Dendritic cell treated with granulocyte-macrophage colony-stimulating factor and Interleukin-4, amounts not matched to agents 40 ng/mL and 50 ng/mL, for 4 days (primary cell): ENCODE data around the gene GCNA.
"Not testable (repeated sequence)": the region's sequence is repeated elsewhere in the genome, so short reads cannot be mapped to it uniquely, and the experiment has no call there.

Experiments used
- H3K27ac Mint-ChIP-seq: one replicate; pipeline ENCODE4 v1.8.0; 2022; ENCODE audit warnings: mild to moderate bottlenecking, mixed read lengths
- H3K27me3 Mint-ChIP-seq: one replicate; pipeline ENCODE4 v1.8.0; 2022; ENCODE audit warnings: mild to moderate bottlenecking, mixed read lengths
- H3K36me3 Mint-ChIP-seq: one replicate; pipeline ENCODE4 v1.8.0; 2022; ENCODE audit warnings: low read depth, mixed read lengths
- H3K4me1 Mint-ChIP-seq: one replicate; pipeline ENCODE4 v1.8.0; 2022; ENCODE audit warnings: low read depth, mixed read lengths
- H3K4me3 Mint-ChIP-seq: one replicate; pipeline ENCODE4 v1.8.0; 2022; ENCODE audit warnings: mild to moderate bottlenecking, moderate library complexity, mixed read lengths
- H3K9me3 Mint-ChIP-seq: one replicate; pipeline ENCODE4 v1.8.0; 2022; ENCODE audit warnings: mixed read lengths
- intact Hi-C: fragments of 100-400 bp; cut with micrococcal nuclease; formaldehyde crosslinking; loops from one replicate; pipeline ENCODE4 v1.15.0; 2022

Gene GCNA

DNA sequence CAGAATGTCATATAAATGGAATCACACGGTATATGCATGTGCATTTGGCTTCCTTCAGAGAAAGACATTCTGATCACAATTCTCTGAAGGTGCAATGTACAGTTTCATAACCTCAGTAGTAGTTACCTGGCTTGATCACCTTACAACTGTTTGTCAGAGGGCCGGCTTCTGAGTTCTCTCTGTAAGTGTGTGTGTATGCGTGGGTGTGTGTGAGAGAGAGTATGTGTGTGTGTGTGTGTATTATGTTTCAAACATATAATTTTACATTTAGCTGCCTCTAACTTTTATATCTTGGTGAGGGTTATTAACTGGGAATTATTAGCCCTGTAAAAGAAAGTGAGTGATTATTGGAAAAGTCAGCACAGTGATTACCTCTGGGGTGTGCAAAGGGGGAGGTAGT lies 81.1 kb downstream of the GCNA start:
- Mint-ChIP-seq H3K4me1 (peaks cover 18% of the 10 kb centered on the region), H3K36me3 (no peaks in the 10 kb centered on the region), H3K27me3 (peaks cover 28% of the 10 kb centered on the region), H3K9me3 (no peaks in the 10 kb centered on the region), H3K4me3 (no peak overlapping the region), H3K27ac (no peak overlapping the region)
- intact Hi-C loops, result no loop called here

DNA sequence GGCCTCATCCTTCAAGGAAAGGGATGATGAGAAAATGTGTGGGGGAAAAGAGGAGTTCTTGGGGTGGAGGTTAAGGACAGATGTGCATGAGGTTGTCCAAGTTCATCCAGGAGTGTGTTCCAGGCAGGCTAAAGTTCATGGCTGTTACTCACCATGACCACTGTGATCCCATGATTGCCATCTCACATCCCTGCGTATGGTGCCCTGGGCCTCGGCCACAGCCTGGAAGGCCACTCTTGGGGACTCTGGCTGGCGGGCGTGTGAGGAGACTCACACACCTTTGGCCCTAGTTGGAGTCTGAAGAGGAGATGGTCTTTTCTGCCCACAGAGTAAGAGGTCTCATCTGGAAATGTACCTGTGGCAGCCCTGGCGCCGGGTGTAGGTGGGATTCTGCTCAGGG lies 81.7 kb downstream of the GCNA start:
- H3K4me3 Mint-ChIP-seq, result no peak overlapping the region
- peaks cover 30% of the 10 kb centered on the region for H3K27me3 Mint-ChIP-seq
- H3K9me3 Mint-ChIP-seq, result no peaks in the 10 kb centered on the region
- no peak overlapping the region for H3K27ac Mint-ChIP-seq
- intact Hi-C loops, result no loop called here
- H3K36me3 Mint-ChIP-seq, result no peaks in the 10 kb centered on the region
- peaks cover 18% of the 10 kb centered on the region for H3K4me1 Mint-ChIP-seq

DNA sequence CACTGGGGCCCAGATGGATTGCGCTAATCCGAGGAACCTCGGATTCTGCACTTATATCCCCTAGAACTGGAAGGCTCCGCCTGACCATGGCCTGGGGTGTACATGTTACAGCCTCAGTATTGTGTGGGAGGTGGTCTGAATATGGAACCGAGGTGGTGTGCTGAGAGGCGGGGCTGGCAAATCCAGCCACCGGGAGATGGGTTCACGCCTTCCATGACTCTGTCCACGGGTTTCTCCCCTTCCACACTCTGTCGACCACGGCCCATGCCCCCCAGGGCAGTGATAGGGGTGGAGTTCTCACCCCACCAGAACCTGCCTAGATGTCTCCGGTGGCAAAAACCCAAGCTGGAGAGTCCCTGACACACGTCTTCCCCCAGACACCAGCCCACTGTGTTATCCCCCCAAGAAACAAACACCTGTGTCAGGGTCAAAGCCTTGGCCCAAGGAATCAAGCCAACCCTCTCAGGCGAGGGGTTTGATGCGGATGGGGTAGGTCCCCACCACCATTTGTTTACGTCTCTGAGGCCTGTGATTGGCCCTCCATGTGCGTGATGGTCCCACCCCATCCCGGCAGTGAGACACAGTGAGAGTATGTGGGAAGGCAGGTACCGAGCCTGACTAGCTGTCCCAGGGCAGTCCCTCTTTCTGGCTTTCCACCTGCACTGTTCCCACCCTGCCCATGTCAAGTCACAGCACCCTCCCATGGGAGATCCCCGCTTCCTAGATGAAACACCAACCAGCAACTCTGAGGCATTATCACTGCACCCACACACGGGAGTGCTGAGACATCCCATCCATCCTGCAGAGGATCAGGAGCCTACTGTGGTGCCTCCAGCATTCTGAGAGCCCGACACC lies 82.6 kb downstream of the GCNA start:
- Mint-ChIP-seq H3K9me3 (no peaks in the 10 kb centered on the region), H3K27ac (no peak overlapping the region), H3K36me3 (no peaks in the 10 kb centered on the region), H3K27me3 (peaks cover 30% of the 10 kb centered on the region), H3K4me3 (no peak overlapping the region), H3K4me1 (peaks cover 18% of the 10 kb centered on the region)
- intact Hi-C loops, result no loop called here

DNA sequence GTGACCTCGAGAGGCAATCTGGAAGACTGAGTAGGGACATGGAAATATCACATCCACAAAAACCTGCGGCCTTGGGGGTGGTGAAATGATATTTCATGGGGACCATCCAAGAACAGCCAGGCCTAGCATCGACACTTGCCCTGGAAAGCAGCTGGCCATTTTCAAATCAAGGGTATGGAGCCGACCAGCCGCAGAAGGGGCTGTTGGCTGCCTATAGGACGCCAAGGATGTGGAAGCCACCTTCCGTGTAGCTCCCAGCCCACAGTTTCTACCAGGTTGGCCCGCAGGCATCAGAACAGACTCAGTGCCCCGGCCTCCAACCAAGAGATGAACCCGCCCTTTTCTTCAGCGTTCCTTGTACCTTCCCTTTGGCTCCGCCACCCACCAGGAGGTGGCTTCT lies 83.7 kb downstream of the GCNA start:
- Mint-ChIP-seq H3K4me1 (peaks cover 10% of the 10 kb centered on the region), H3K9me3 (no peaks in the 10 kb centered on the region), H3K27me3 (peaks cover 27% of the 10 kb centered on the region), H3K36me3 (no peaks in the 10 kb centered on the region), H3K27ac (no peak overlapping the region), H3K4me3 (no peak overlapping the region)
- intact Hi-C loops, result no loop called here

DNA sequence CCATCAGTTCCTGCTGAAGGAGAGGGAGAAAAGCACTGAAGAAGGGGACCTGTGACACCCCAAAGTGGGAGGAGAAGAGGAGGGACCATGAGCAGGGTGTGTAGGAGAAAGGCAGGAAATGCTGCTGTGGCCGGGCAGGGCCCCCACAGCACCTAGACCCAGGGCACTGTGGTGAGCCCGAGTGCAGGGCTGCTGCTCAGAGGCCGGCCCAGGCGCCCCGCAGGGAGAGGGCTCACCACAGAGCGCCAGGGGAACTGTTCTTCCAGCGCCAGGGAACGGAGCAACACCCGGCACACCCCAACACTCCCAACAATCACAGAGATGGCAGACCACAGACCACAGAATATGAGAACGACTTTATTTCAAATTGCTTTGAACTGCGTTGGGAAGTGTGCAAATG lies 84.4 kb downstream of the GCNA start:
- H3K27ac Mint-ChIP-seq, intact Hi-C loops, H3K9me3 Mint-ChIP-seq, H3K4me3 Mint-ChIP-seq, H3K4me1 Mint-ChIP-seq, H3K36me3 Mint-ChIP-seq: not testable (repeated sequence)
- H3K27me3 Mint-ChIP-seq, result peaks cover 27% of the 10 kb centered on the region
